GM19372 (cell line): Measurements from ENCODE around the gene KRTAP9-7.

Experiments
- ATAC-seq: cut with Tn5 transposase; IDR thresholded peaks from one replicate; pipeline ENCODE4 v1.9.1; 2021; ENCODE audit warnings: mild to moderate bottlenecking, low read depth, moderate library complexity; ENCODE audit not compliant: unreplicated experiment

Gene KRTAP9-7

GRCh38 chr17:41315814-41316445 lies 40.4 kb downstream of the KRTAP9-7 start:
- no peak for ATAC-seq

- ATAC-seq: no peak
Measured at GRCh38 chr17:41318231-41318630, 42.7 kb downstream of the KRTAP9-7 start.

- no peak for ATAC-seq
Measured at GRCh38 chr17:41322094-41322902, 46.8 kb downstream of the KRTAP9-7 start.

GRCh38 chr17:41322903-41323895 lies 47.7 kb downstream of the KRTAP9-7 start:
- ATAC-seq: no peak

GRCh38 chr17:41324180-41325075 lies 48.9 kb downstream of the KRTAP9-7 start:
- ATAC-seq: no peak

GRCh38 chr17:41325126-41325525 lies 49.6 kb downstream of the KRTAP9-7 start:
- ATAC-seq: no peak

- no peak for ATAC-seq
Measured at GRCh38 chr17:41325611-41326010, 50.1 kb downstream of the KRTAP9-7 start.
